Measurements from ENCODE around the gene NAGA.

The NAGA gene

DNA sequence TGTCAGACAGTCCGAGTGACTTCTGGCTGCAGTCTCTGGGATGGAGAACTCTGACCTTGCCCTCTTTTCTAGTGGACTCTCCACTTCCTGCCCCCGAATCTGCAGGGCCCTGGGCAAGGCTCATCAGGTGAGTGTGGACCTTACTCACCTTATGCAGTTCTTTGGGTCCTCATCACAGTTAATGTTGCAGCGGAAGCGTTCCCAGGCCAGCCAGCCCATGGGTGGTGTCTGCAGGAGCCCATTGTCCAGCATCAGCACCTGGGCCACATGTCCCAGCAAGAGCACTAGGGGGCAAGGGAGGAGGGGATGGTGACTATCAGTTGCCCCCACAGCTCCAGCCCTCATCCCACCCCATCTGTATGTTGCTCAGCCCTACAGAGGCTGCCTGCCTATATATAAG is 2.3 kb downstream of the NAGA start:
- Histone ChIP-seq H3K36me3 (ENCODE audit: insufficient read depth, low read length) (no peaks in the 10 kb centered on the region), H3K9me3 (ENCODE audit: insufficient read depth, low read depth, low read length) (no peaks in the 10 kb centered on the region), H3K4me3 (ENCODE audit: low read length, poor library complexity, severe bottlenecking) (no peak overlapping the region), H3F3A (ENCODE audit: low read depth) (no peaks in the 10 kb centered on the region), H3K79me2 (ENCODE audit: insufficient read depth, low read length) (peaks cover 7% of the 10 kb centered on the region; the same call in 1 of the 2 replicates), H3K4me2 (ENCODE audit: low read depth, low read length, poor library complexity, severe bottlenecking) (no peak overlapping the region), H4K20me1 (ENCODE audit: insufficient read depth, low read length, poor library complexity, severe bottlenecking) (no peaks in the 10 kb centered on the region), H2AFZ (ENCODE audit: low read length) (no peak overlapping the region), H3K9ac (ENCODE audit: low read depth, low read length, poor library complexity, severe bottlenecking) (no peak overlapping the region), H3K9me2 (replicated peaks; ENCODE audit: low read depth, low read length) (no peaks in the 10 kb centered on the region), H3K27me3 (ENCODE audit: insufficient read depth, low read length, poor library complexity, severe bottlenecking) (no peaks in the 10 kb centered on the region), H3K4me1 (ENCODE audit: insufficient read depth, low read length, poor library complexity, severe bottlenecking) (peaks cover 8% of the 10 kb centered on the region)
- TF ChIP-seq EZH2phosphoT487 (IDR thresholded peaks at IDR 0.05; ENCODE audit: borderline replicate concordance) = no peak
- TF ChIP-seq, protein P1, sequence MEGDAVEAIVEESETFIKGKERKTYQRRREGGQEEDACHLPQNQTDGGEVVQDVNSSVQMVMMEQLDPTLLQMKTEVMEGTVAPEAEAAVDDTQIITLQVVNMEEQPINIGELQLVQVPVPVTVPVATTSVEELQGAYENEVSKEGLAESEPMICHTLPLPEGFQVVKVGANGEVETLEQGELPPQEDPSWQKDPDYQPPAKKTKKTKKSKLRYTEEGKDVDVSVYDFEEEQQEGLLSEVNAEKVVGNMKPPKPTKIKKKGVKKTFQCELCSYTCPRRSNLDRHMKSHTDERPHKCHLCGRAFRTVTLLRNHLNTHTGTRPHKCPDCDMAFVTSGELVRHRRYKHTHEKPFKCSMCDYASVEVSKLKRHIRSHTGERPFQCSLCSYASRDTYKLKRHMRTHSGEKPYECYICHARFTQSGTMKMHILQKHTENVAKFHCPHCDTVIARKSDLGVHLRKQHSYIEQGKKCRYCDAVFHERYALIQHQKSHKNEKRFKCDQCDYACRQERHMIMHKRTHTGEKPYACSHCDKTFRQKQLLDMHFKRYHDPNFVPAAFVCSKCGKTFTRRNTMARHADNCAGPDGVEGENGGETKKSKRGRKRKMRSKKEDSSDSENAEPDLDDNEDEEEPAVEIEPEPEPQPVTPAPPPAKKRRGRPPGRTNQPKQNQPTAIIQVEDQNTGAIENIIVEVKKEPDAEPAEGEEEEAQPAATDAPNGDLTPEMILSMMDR (conservative IDR thresholded peaks at IDR 0.05; ENCODE audit: low read length) = no peak

DNA sequence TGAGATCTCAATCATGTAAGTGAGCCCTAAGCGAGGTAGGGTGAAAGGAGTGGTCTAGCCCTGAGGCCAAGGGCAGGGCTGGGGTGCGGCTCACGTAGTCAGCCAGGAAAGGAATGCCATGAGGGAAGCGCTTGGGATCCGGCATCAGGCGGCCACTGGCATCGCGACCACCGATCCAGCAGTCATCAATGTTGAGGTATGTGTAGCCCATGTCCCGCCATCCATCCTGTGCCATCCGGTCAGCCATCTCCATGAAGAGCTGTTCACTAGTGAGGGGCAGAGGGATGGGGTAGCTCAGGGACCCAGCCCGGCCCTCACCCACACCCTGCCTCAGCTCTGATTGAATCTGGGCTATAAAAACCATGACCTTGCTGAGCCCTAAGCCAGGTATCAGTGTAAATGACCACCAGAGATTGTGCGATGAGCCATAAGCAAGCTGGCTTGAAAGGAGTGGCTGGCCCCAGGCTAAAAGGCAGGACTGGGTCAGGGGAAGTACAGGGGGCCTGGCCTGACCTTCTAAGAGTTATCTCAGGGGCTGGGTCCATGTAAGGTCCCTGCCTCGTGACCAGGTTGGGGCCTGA is 2.9 kb downstream of the NAGA start:
- H3K36me3 ChIP-seq (ENCODE audit: insufficient read depth, low read length) = no peaks in the 10 kb centered on the region
- no peak overlapping the region for H3K4me2 ChIP-seq (ENCODE audit: low read depth, low read length, poor library complexity, severe bottlenecking)
- no peaks in the 10 kb centered on the region for H3F3A ChIP-seq (ENCODE audit: low read depth)
- no peaks in the 10 kb centered on the region for H3K27me3 ChIP-seq (ENCODE audit: insufficient read depth, low read length, poor library complexity, severe bottlenecking)
- no peaks in the 10 kb centered on the region for H3K9me3 ChIP-seq (ENCODE audit: insufficient read depth, low read depth, low read length)
- H2AFZ ChIP-seq (ENCODE audit: low read length) = no peak overlapping the region
- no peaks in the 10 kb centered on the region for H4K20me1 ChIP-seq (ENCODE audit: insufficient read depth, low read length, poor library complexity, severe bottlenecking)
- H3K4me1 ChIP-seq (ENCODE audit: insufficient read depth, low read length, poor library complexity, severe bottlenecking) = peaks cover 8% of the 10 kb centered on the region
- peaks cover 7% of the 10 kb centered on the region; the same call in 1 of the 2 replicates for H3K79me2 ChIP-seq (ENCODE audit: insufficient read depth, low read length)
- no peak overlapping the region for H3K9ac ChIP-seq (ENCODE audit: low read depth, low read length, poor library complexity, severe bottlenecking)
- H3K4me3 ChIP-seq (ENCODE audit: low read length, poor library complexity, severe bottlenecking) = no peak overlapping the region
- no peaks in the 10 kb centered on the region for H3K9me2 ChIP-seq (replicated peaks; ENCODE audit: low read depth, low read length)
- TF ChIP-seq, protein P1 (conservative IDR thresholded peaks at IDR 0.05; ENCODE audit: low read length) = no peak
- TF ChIP-seq EZH2phosphoT487 (IDR thresholded peaks at IDR 0.05; ENCODE audit: borderline replicate concordance) = no peak

- peaks cover 8% of the 10 kb centered on the region for H3K4me1 ChIP-seq (ENCODE audit: insufficient read depth, low read length, poor library complexity, severe bottlenecking)
- TF ChIP-seq EZH2phosphoT487 (IDR thresholded peaks at IDR 0.05; ENCODE audit: borderline replicate concordance) = no peak
- TF ChIP-seq, protein P1 (conservative IDR thresholded peaks at IDR 0.05; ENCODE audit: low read length) = no peak
- H3K9me2 ChIP-seq (replicated peaks; ENCODE audit: low read depth, low read length) = no peaks in the 10 kb centered on the region
- H3K9me3 ChIP-seq (ENCODE audit: insufficient read depth, low read depth, low read length) = no peaks in the 10 kb centered on the region
- H3K9ac ChIP-seq (ENCODE audit: low read depth, low read length, poor library complexity, severe bottlenecking) = no peak overlapping the region
- peaks cover 7% of the 10 kb centered on the region; the same call in 1 of the 2 replicates for H3K79me2 ChIP-seq (ENCODE audit: insufficient read depth, low read length)
- H3K36me3 ChIP-seq (ENCODE audit: insufficient read depth, low read length) = no peaks in the 10 kb centered on the region
- no peak overlapping the region for H3K4me2 ChIP-seq (ENCODE audit: low read depth, low read length, poor library complexity, severe bottlenecking)
- H3K4me3 ChIP-seq (ENCODE audit: low read length, poor library complexity, severe bottlenecking) = no peak overlapping the region
- H3K27me3 ChIP-seq (ENCODE audit: insufficient read depth, low read length, poor library complexity, severe bottlenecking) = no peaks in the 10 kb centered on the region
- no peaks in the 10 kb centered on the region for H3F3A ChIP-seq (ENCODE audit: low read depth)
- no peaks in the 10 kb centered on the region for H4K20me1 ChIP-seq (ENCODE audit: insufficient read depth, low read length, poor library complexity, severe bottlenecking)
- H2AFZ ChIP-seq (ENCODE audit: low read length) = no peak overlapping the region
These were observed 3.7 kb downstream of the NAGA start for GRCh38 chr22:42066937-42067336.
